Measurements from ENCODE around the gene PARVA. TPM values are rescaled to one million over a fixed set of nuclear protein-coding genes. Genes with fewer than 3 reads are reported as not detected.
A peak's percentile ranks its signal among the peaks of the same experiment; 100 is the strongest.

Gene PARVA
- total RNA-seq, 2 donors from 2014 or later: 32.0 to 33.7 TPM

- no peaks in the 10 kb centered on the region for H3K27me3 ChIP-seq
- no peaks in the 10 kb centered on the region for H3K9me3 ChIP-seq
- intact Hi-C loops (cut with DNase I): no loop called here
- H3K36me3 ChIP-seq (replicated peaks in 1 of 2; ENCODE audit: insufficient read depth in 1 of 2, low read depth in 2 of 2): no peaks in the 10 kb centered on the region
- H3K4me3 ChIP-seq: no peak overlapping the region
- peak; percentile 60 for ATAC-seq
- DNase-seq: peak; percentile 65 to 84 (median 78)
- WGBS, 2 donors: 16 to 17% methylated on average over 6 of the region's 6 CpGs
- H3K4me1 ChIP-seq: no peaks in the 10 kb centered on the region
- TF ChIP-seq CTCF (IDR thresholded peaks at IDR 0.05) (no peak), POLR2A (IDR thresholded peaks at IDR 0.05) (no peak)
- H3K27ac ChIP-seq: peak overlapping the region in 1 of 4 donors; percentile 8
Observed at GRCh38 chr11:12556788-12557384, 179.5 kb downstream of the PARVA start.

- Histone ChIP-seq H3K4me3 (no peak overlapping the region), H3K36me3 (replicated peaks in 1 of 2; ENCODE audit: insufficient read depth in 1 of 2, low read depth in 2 of 2) (no peaks in the 10 kb centered on the region), H3K27me3 (no peaks in the 10 kb centered on the region), H3K9me3 (no peaks in the 10 kb centered on the region), H3K4me1 (no peaks in the 10 kb centered on the region), H3K27ac (no peak overlapping the region)
- TF ChIP-seq CTCF (IDR thresholded peaks at IDR 0.05): no peak
- no peak for TF ChIP-seq POLR2A (IDR thresholded peaks at IDR 0.05)
- WGBS, 2 donors: 66 to 74% methylated on average over 3 of the region's 3 CpGs
- intact Hi-C loops (cut with DNase I): no loop called here
- no peak for DNase-seq
- no peak for ATAC-seq
Observed at GRCh38 chr11:12559011-12559410, 181.6 kb downstream of the PARVA start.

GRCh38 chr11:12560362-12560761 lies 183.0 kb downstream of the PARVA start:
- no peak overlapping the region for H3K27ac ChIP-seq
- 76 to 84% methylated on average over 3 of the region's 3 CpGs for WGBS, 2 donors
- no peak for DNase-seq
- intact Hi-C loops (cut with DNase I): no loop called here
- H3K4me1 ChIP-seq: no peaks in the 10 kb centered on the region
- no peak for ATAC-seq
- no peaks in the 10 kb centered on the region for H3K27me3 ChIP-seq
- H3K36me3 ChIP-seq (replicated peaks in 1 of 2; ENCODE audit: insufficient read depth in 1 of 2, low read depth in 2 of 2): no peaks in the 10 kb centered on the region
- H3K4me3 ChIP-seq: no peak overlapping the region
- no peak for TF ChIP-seq CTCF (IDR thresholded peaks at IDR 0.05)
- TF ChIP-seq POLR2A (IDR thresholded peaks at IDR 0.05): no peak
- no peaks in the 10 kb centered on the region for H3K9me3 ChIP-seq

GRCh38 chr11:12560861-12561260 lies 183.5 kb downstream of the PARVA start:
- no peaks in the 10 kb centered on the region for H3K4me1 ChIP-seq
- no peak overlapping the region for H3K4me3 ChIP-seq
- no peak overlapping the region for H3K27ac ChIP-seq
- H3K9me3 ChIP-seq: no peaks in the 10 kb centered on the region
- ATAC-seq: no peak
- H3K27me3 ChIP-seq: no peaks in the 10 kb centered on the region
- 31 to 39% methylated on average over 2 of the region's 2 CpGs for WGBS, 2 donors
- TF ChIP-seq CTCF (IDR thresholded peaks at IDR 0.05) (no peak), POLR2A (IDR thresholded peaks at IDR 0.05) (no peak)
- intact Hi-C loops (cut with DNase I): no loop called here
- DNase-seq: no peak
- no peaks in the 10 kb centered on the region for H3K36me3 ChIP-seq (replicated peaks in 1 of 2; ENCODE audit: insufficient read depth in 1 of 2, low read depth in 2 of 2)

GRCh38 chr11:12564012-12564411 lies 186.6 kb downstream of the PARVA start:
- no peaks in the 10 kb centered on the region for H3K9me3 ChIP-seq
- DNase-seq: no peak
- no peak for ATAC-seq
- no peak for TF ChIP-seq POLR2A (IDR thresholded peaks at IDR 0.05)
- TF ChIP-seq CTCF (IDR thresholded peaks at IDR 0.05): no peak
- H3K27ac ChIP-seq: no peak overlapping the region
- H3K4me3 ChIP-seq: no peak overlapping the region
- H3K27me3 ChIP-seq: no peaks in the 10 kb centered on the region
- H3K36me3 ChIP-seq (replicated peaks in 1 of 2; ENCODE audit: insufficient read depth in 1 of 2, low read depth in 2 of 2): no peaks in the 10 kb centered on the region
- H3K4me1 ChIP-seq: no peaks in the 10 kb centered on the region
- intact Hi-C loops (cut with DNase I): no loop called here

All from body of pancreas (tissue), 4 donors.